Measurements from ENCODE around the gene ZNF491.
"Not testable (repeated sequence)": the region's sequence is repeated elsewhere in the genome, so short reads cannot be mapped to it uniquely, and the experiment has no call there.

The ZNF491 gene

DNA sequence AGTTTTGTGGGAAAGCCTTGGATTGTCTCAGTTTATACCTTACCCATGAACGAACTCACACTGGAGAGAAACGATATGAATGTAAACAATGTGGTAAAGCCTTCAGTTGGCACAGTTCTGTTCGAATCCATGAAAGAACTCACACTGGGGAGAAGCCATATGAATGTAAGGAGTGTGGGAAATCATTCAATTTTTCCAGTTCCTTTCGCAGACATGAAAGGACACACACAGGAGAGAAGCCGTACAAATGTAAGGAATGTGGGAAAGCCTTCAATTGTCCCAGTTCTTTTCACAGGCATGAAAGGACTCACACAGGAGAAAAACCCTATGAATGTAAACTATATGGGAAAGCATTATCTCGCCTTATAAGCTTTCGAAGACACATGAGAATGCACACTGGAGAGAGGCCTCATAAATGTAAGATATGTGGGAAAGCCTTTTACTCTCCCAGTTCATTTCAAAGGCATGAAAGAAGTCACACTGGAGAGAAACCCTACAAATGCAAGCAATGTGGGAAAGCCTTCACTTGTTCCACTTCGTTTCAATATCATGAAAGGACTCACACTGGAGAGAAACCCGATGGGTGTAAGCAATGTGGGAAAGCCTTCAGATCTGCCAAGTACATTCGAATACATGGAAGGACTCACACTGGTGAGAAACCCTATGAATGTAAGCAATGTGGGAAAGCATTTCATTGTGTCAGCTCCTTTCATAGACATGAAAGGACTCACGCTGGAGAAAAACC lies 8.2 kb downstream of the ZNF491 start:
- no peak for DNase-seq (ENCODE audit: low spot score)

DNA sequence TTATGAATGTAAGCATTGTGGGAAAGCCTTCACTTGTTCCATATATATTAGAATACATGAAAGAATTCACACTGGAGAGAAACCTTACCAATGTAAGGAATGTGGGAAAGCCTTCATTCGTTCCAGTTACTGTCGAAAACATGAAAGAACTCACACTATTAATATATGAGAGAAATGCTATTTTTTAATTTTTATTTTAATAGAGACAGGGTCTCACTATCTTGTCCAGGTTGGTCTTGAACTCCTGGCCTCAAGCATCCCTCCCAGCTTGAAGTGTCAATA lies 8.7 kb downstream of the ZNF491 start:
- no peak for DNase-seq (ENCODE audit: low spot score)

DNA sequence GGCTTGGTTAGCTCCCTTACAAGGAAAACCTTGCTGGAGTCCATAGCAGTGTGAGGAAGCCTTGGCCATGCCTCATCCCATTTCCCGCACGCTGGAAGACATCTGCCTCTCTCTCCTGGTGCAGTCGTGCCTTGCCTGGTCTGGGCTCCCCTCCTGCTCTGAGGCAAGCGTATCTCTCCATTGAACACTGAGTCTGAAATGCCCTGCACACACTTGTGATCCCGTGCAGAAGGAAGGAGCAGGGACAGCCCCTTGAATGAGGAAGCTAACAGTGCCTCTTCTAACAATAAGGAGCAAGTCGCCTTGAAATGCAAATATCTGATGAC lies 15.3 kb downstream of the ZNF491 start:
- no peak for DNase-seq (ENCODE audit: low spot score)

DNA sequence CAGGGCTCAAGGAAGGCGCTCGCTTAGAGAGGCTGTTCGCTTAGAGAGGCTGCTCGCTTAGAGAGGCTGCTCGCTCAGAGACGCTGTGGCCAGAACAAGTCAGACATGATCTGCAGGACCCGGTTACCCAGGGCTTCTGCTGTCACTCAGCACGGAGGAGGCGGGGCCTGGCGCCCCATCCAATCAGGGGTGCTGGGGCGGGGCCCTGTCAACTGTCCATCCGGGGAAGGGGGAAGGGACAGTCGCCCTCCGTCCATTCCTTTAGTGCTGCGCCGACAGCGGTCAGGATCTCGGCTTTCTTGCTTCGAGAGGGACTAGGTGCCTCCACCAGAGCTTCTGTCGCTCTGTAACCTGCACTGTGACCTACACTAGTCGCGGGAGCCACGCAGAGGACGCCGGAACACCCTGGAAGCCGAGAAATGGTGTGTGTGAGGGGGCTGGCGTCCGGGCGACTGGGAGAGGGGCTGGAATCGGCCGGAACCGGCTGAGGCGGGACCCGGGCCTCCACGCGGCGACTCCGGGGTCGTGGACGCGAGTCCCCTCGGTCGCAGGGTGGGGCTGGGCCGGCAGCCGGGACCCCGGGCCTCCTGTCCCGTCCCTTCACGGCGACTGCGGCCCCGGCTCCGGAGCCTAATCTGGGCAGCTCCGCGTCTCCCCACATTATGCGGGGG lies 15.8 kb downstream of the ZNF491 start, which contains the start of gene ZNF440:
ZNF440 (plus strand) TSS at position 245 of the 671 bp plus-strand sequence; CDS start at position 420, 175 bp downstream.
- DNase-seq (ENCODE audit: low spot score), result peak; percentile 99

DNA sequence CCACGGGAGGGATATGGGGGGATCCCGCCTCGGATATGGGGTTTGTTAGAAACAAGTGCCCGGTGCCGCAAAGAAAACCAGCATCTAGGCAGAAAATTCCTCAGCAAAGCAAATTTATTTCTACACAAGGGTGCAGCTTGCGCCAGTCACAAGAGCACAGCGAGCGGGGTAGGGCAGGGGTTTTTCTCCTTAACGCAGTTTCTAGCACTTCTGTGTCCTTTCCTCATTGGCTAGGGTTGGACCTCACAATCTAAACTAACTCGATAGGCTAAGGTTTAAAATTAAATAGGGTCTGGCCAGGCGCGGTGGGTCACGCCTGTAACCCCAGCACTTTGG lies 16.3 kb downstream of the ZNF491 start:
- peak; percentile 11 for DNase-seq (ENCODE audit: low spot score)

DNA sequence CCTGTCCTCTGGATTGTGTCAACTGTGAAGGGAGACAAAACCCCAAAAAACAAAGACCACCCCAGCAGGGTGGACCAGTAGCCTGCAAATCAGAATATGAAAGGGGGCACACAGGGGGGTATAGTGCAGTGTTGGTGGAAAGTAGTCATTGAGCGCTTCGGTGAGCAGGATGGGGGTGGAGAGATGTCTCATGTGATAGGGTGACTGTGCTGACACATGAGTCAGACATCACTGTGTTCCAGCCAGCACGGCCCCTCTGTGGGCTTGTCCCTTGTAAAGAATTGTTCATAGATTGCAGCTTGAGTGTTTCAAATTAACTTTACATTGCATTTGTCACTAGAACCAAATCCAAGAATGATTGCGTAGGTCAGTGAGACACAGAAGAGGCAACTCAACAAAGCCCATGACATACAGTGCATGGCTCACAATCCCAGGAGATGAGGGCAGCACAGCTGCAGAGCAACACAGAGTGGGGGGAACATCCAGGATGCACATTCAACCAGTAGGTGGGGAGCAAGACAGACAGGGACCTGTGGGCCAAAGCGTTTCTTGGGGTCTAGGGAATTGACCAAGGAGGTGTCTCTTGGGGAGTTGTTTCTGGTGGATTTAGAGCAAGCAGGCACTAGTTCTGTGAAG lies 23.3 kb downstream of the ZNF491 start:
- peak; percentile 8 for DNase-seq (ENCODE audit: low spot score)

DNA sequence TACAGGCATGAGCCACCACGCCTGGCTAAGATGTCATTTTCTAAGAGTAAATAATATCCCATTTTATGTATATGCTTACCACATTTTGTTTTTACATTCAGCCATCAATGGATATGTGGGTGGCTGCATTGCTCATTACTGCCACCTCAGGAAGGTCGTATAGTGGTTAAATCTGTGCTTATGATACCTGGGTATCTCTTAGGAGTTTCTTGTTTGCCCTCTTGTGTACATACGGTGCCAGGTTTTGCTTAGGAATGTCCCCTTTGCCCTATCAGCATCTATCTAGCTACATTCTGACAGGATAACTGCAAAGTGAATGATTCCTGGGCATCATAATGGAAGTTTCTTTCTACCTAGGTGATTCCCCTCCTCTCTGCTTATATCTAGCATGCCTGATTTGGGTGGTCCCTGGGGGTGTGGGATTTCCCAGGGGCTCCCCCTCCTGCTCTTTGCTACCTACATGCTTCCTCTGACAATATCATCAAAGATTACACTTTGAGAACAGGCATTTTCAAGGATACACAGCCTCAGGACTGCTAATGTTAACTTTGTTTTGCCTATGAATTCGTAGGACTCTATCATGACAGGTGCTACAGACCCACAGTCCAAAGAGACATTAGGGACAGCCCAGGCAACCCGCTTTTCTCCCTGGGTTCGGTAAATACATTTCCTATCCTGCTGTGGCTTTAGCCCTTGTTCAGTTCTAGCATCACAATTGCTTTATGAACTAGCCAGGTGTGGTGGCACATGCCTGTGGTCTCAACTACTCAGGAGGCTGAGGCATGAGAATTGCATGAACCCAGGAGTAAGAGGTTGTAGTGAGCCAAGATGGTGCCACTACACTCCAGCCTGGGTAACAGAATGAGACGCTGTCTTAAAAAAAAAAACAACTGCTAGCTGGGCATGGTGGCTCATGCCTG lies 30.9 kb downstream of the ZNF491 start:
- not testable (repeated sequence) for DNase-seq (ENCODE audit: low spot score)

DNA sequence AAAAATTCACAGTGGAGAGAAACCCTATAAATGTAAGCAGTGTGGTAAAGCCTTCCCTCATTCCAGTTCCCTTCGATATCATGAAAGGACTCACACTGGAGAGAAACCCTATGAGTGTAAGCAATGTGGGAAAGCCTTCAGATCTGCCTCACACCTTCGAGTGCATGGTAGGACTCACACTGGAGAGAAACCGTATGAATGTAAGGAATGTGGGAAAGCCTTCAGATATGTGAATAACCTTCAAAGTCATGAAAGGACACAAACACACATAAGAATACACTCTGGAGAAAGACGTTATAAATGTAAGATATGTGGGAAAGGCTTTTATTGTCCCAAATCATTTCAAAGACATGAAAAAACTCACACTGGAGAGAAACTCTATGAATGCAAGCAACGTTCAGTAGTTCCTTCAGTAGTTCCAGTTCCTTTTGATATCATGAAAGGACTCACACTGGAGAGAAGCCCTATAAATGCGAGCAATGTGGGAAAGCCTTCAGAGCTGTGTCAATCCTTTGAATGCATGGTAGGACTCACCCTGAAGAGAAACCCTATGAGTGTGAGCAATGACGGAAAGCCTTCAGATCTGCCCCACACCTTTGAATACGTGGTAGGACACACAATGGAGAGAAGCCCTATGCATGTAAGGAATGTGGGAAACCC lies 34.1 kb downstream of the ZNF491 start:
- no peak for DNase-seq (ENCODE audit: low spot score)

DNA sequence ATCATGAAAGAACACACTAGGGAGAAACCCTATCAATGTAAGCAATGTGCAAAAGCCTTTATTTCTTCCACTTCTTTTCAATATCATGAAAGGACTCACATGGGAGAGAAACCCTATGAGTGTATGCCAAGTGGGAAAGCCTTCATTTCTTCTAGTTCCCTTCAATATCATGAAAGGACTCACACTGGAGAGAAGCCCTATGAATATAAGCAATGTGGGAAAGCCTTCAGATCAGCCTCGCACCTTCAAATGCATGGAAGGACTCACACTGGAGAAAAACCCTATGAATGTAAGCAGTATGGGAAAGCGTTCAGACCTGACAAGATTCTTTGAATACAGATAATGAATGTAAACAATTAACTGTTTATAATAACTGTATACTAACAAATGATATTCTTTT lies 35.2 kb downstream of the ZNF491 start:
- no peak for DNase-seq (ENCODE audit: low spot score)

DNA sequence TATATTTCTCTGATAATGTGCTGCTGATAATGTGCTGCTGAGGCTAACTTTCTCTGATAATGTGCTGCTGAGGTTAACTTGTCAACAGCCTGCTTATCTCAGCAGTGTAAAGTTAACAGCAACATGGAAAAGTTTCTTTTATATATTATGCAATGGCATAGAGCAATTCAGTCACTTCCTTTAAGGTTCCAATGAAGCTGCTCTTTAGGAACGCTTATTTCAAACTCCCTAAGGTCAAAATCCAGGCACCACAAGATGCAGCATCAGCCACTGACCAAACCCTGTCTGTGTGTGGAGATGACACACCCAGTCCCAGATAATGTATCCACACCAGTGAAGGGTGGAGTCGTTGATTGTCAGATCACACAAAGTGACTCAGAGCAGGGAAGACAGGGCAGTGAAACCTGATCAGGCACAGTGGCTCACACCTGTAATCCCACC lies 37.3 kb downstream of the ZNF491 start:
- not testable (repeated sequence) for DNase-seq (ENCODE audit: low spot score)

DNA sequence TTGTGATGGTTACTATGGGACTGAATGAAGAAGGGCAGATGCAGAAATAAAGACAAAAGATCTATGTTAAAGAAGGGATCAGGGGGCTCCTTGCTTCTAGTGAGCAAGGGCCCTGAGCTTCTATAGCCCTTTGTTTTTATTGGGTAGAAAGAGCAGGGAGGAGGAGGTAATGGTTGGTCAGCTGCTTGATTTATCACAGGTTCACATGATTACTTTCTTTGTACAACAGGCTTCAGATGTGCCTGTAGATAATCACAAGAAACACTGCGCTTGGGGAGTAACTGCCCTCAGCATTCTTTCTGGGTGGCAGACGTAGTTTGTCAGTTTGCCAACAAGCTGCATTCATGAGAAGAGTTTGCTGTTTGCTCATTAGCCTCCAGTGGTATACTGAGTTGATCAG lies 45.4 kb downstream of the ZNF491 start:
- no peak for DNase-seq (ENCODE audit: low spot score)

DNA sequence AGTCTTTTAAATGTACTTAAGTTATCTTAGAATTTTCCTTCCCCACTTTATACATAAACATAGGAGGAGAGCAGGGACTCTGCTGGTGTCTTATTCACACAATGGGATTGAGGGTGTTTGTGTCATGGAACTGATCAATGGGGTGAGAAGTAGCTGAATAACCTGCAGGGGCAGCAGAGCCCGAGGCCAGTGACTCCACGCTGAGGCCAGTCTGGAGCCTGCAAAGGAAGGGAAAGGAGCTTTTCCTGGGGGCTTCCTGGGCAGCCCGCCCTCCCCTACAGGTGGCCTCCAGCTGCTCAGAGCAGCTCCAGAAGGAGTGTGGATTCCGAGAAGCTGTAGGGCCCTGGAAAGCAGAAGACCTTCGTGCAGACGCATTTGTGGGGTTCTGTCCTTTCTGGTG lies 49.3 kb downstream of the ZNF491 start:
- DNase-seq (ENCODE audit: low spot score), result not testable (repeated sequence)

DNA sequence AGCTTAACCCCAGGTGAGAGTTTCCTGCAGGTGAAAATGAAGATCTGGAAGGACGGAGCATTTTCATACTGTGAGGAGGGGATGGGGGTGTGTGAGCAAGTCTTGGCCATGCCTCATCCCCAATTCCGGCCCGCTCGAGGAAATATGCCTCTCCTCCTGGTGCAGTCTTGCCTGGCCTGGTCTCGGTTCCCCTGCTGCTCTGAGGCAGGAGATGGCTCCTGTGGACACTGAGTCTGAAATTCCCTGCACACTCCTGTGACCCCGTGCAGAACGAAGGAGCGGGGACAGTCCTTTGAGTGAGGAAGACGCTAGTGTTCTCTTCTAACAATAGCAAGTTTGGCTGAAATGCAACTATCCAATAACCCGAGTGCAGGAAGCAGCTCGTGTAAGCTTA lies 49.9 kb downstream of the ZNF491 start:
- DNase-seq (ENCODE audit: low spot score), result no peak

DNA sequence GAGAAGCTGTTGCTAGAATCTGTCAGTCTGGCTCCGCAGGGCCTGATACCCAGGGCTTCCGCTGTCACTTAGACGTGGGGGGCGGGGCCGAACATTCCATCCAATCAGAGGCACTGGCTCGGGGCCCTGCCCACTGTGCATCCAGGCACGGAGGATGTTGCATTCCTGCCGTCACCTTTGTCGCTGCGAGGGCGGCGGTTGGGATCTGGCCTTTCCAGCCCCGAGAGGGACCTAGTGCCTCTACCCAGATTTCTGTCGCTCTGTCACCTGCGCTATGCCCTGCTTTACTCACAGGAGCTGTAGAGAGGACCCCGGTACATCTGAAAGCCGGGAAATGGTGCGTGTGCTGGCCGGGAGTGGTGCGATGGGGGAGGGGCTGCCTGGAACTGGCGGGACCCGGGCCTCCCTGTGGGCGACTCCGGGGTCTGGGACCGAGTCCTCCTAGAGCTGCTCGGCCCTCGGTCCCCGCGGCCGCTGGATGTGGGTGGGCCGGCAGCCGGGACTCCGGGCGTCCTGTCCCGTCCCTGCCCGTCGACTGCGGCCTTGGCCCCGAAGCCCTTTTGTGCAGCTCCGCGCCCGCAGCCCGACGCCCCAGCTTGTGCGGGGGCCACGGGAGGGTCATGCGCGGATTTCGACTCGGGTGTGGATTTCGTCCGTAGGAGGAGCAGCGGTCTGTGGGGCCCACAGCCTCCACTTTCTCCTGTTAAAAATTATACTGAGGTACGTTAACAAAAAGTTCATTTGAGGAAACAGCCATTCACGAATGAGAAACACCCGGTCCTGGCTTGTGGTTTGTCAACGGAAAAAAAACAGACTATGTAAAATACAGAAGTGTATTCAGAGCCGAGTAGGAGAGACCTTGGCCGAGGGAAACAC lies 50.5 kb downstream of the ZNF491 start, which contains the start of gene ZNF439:
ZNF439 (plus strand) TSS at position 133 of the 876 bp plus-strand sequence; CDS start at position 275, 142 bp downstream.
- DNase-seq (ENCODE audit: low spot score), result peak; percentile 91

DNA sequence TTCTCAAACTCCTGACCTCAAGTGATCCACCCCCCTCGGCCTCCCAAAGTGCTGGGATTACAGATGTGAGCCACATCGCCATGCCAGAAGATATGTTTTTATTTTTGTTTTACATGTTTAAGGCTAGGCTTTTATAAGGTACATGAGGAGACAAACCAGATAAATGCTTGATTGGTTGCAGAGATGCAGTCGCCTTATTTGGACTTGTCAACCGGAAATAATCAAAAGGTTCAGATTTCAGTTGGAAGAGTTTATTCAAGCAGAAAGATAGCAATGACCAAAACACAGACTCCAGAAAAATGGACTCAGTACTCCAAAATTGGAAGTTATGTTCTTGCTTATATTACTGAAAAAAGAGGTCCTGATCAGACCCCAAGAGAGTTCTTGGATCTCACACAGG lies 52.0 kb downstream of the ZNF491 start:
- not testable (repeated sequence) for DNase-seq (ENCODE audit: low spot score)

DNA sequence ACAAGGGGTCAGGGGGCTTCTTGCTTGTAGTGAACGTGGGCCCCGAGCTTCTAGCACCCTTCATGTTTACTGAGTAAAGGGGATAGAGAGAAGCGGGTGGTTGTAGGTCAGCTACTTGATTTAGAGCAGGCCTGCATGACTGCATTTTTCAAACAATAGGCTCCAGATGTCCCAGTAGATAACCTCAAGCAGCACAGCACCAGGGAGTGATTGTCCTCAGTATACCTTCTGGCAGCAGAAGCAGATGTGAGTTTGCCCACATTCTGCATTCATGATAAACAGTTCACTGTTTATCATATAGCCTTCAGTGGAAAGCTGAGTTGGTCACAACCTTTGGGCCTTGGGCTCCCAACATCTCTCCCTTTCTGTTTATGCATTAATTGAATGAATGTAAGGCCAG lies 55.0 kb downstream of the ZNF491 start:
- no peak for DNase-seq (ENCODE audit: low spot score)

DNA sequence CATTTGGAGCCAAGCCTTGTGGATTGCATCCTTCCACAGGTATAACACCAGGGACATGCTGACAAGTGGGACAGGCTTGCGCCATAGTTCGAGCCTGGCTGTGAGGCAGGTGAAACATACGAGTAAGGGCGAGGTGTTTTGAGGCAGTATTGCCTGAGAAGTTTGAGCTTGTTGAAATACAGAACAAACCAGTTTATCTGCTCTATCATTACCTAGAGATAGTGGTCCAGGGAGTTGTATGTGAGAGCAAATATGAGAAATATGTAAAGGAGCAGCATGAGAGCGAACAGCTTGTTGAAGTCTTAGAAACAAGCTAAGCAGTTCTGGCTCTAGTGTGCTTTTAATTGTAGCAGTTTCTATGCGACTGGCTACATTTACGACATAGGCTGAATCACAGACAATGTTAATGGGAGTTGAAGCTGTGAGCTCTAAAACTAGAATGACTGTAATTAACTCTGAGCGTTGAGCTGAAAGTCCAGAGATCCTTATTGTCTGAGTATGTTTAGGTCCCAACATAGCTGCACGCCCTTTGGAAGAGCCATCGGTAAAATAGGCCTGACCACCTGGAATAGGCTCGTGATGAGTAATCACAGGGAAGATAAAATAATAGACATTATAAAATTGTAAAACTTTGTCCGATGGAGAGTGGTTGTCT lies 58.4 kb downstream of the ZNF491 start:
- no peak for DNase-seq (ENCODE audit: low spot score)
